ENCODE data around the gene HNRNPH3.

GRCh38 chr10:68346774-68347173 is 14.9 kb downstream of the HNRNPH3 start:
- TF ChIP-seq POLR2AphosphoS5 (IDR thresholded peaks at IDR 0.05; ENCODE audit: low read depth, low read length) (no peak), POLR2A (IDR thresholded peaks at IDR 0.05; ENCODE audit: low read depth, low read length) (no peak), TAF1 (IDR thresholded peaks at IDR 0.05; ENCODE audit: borderline replicate concordance, low read depth, low read length) (no peak)
